ENCODE data around the gene POFUT2. TPM values are rescaled to one million over a fixed set of nuclear protein-coding genes. Genes with fewer than 3 reads are reported as not detected.

The POFUT2 gene
- total and polyA plus RNA-seq, 10 donors = 10.5 to 37.0 (median 26.7) TPM

DNA sequence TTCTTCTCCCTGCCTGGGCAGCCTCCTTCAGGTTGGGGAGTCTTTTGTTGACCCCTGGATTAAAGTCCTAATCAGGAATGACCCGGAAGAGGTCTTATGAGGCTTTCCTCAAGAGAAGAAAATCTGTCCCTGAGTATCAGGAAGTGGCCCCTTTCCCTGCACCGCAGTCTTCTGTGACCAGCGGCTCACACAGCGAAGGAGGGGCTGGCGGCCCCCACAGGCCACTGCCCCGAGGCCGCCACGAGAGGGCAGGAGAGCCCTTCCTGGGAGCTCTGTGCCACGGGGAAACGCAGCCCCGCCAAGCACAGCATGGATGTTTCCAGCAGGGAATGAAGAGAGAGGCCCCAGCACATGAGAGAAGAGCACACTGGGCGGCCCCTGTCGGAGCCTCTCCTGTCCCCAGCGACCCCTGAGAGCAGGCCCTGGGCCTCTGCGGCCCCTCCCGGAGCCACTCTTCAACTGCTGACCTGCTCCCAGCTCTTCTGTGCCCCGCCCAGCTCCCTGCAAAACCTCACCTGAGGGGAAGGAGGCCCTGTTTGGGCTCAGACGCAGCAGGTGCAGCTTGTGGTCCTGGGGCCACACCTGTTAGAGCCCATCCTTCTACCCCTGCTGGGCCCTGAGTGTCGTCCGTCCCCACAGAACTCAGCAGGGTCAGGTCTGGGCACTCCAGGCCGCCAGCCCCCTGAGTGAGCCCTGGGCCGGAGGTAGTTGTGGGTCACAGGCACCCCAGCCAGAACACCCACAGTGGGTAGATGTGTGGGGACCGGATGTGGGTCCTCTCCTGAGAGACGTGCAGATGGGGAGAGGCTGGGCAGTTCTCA lies 4.9 kb upstream of the POFUT2 start:
- Histone ChIP-seq H3K27ac (peak overlapping the region; percentile 73 to 93 (median 85)), H3K4me1 (peaks cover 36 to 66% (median 56%) of the 10 kb centered on the region in 6 donors)
- WGBS, 5 donors = 15 to 29% (median 19%) methylated on average over 7 to 24 of the region's 24 CpGs

DNA sequence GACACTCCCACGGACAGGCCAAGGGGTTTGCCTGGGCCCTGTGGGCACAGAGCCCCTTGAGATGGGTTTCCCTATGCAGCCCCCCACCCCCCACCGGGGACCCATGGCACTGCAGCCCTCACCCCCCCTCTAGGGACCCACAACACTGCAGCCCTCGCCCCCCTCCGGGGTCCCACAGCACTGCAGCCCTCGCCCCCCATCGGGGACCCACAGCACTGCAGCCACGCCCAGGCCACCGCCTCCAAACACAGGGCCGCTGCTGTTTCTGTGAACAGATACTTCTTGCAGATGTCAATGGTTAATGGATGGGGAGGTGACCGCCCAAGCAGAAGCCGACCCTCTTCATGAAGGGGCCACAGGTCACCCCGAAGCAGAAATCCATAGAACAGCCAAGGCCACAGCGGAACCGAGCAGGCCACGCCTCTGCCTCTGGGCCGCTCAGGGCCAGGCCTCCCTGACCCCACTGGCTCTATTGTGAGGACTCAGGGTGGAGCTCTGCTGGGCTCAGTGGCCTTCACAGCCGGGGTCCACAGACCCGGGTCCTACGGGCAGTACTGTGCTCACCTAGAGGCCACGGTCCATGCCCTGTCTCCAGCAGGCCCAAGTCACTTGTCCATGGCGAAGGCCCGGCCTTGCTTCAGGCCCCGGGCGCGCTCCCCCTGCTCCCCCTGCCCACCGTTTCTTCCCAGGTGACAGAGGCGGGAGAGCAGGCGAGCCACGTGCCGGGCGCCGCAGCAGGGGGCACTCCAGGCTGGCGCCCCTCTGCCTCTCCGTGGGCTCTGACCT lies 4.1 kb upstream of the POFUT2 start:
- peak; percentile 85 for DNase-seq
- H3K9me3 ChIP-seq = no peaks in the 10 kb centered on the region
- intact Hi-C loops (cut with DNase I; ENCODE audit: low total_unique reads) = loop anchor here (2.0 kb wide), 1 partner anchor 147 kb away; no protein-coding TSS in a partner anchor
- TF ChIP-seq, protein P1, sequence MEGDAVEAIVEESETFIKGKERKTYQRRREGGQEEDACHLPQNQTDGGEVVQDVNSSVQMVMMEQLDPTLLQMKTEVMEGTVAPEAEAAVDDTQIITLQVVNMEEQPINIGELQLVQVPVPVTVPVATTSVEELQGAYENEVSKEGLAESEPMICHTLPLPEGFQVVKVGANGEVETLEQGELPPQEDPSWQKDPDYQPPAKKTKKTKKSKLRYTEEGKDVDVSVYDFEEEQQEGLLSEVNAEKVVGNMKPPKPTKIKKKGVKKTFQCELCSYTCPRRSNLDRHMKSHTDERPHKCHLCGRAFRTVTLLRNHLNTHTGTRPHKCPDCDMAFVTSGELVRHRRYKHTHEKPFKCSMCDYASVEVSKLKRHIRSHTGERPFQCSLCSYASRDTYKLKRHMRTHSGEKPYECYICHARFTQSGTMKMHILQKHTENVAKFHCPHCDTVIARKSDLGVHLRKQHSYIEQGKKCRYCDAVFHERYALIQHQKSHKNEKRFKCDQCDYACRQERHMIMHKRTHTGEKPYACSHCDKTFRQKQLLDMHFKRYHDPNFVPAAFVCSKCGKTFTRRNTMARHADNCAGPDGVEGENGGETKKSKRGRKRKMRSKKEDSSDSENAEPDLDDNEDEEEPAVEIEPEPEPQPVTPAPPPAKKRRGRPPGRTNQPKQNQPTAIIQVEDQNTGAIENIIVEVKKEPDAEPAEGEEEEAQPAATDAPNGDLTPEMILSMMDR (IDR thresholded peaks at IDR 0.05 in 8 of 11, conservative IDR thresholded peaks at IDR 0.05 in 3 of 11) = peak in 1 of 11 experiments; percentile 9
- TF ChIP-seq POLR2AphosphoS5 (IDR thresholded peaks at IDR 0.05) (peak in 2 of 3 donors; percentile 47 to 53), POLR2A (IDR thresholded peaks at IDR 0.05) (no peak)
- no peaks in the 10 kb centered on the region for H3K36me3 ChIP-seq
- peak overlapping the region; percentile 73 to 93 (median 84) for H3K27ac ChIP-seq
- H3K4me3 ChIP-seq = no peak overlapping the region
- no peaks in the 10 kb centered on the region for H3K27me3 ChIP-seq (replicated peaks in 1 of 7)
- peaks cover 36 to 74% (median 58%) of the 10 kb centered on the region in 6 donors for H3K4me1 ChIP-seq
- 61 to 73% (median 69%) methylated on average over 22 to 34 of the region's 34 CpGs for WGBS, 5 donors

More for the DNA sequence above, 4.9 kb upstream of the POFUT2 start:
- Histone ChIP-seq H3K4me3 (peak overlapping the region in 1 of 8 donors; percentile 32), H3K9me3 (no peaks in the 10 kb centered on the region), H3K36me3 (no peaks in the 10 kb centered on the region), H3K27me3 (replicated peaks in 1 of 7) (no peaks in the 10 kb centered on the region)
- TF ChIP-seq, protein P1 (IDR thresholded peaks at IDR 0.05 in 8 of 11, conservative IDR thresholded peaks at IDR 0.05 in 3 of 11) = peak; percentile 95 to 99 (median 97)
- peak; percentile 66 to 82 (median 78) for TF ChIP-seq POLR2AphosphoS5 (IDR thresholded peaks at IDR 0.05)
- TF ChIP-seq POLR2A (IDR thresholded peaks at IDR 0.05) = no peak
- intact Hi-C loops (cut with DNase I; ENCODE audit: low total_unique reads) = loop anchor here (2.0 kb wide), 1 partner anchor 146 kb away; no protein-coding TSS in a partner anchor
- peak; percentile 94 for DNase-seq

- 71 to 79% (median 74%) methylated on average over 12 to 14 of the region's 14 CpGs for WGBS, 5 donors
- intact Hi-C loops (cut with DNase I; ENCODE audit: low total_unique reads) = no loop called here
- no peak for DNase-seq
Observed at GRCh38 chr21:45290948-45291612, 3.4 kb upstream of the POFUT2 start.

More at GRCh38 chr21:45290948-45291612, 3.4 kb upstream of the POFUT2 start:
- TF ChIP-seq POLR2A (IDR thresholded peaks at IDR 0.05) = no peak
- TF ChIP-seq, protein P1 (IDR thresholded peaks at IDR 0.05 in 8 of 11, conservative IDR thresholded peaks at IDR 0.05 in 3 of 11) = no peak
- TF ChIP-seq POLR2AphosphoS5 (IDR thresholded peaks at IDR 0.05) = peak in 2 of 3 donors; percentile 37
- Histone ChIP-seq H3K4me1 (peaks cover 42 to 81% (median 64%) of the 10 kb centered on the region in 6 donors), H3K27ac (peak overlapping the region in 7 of 8 donors; percentile 20 to 93 (median 88)), H3K9me3 (no peaks in the 10 kb centered on the region), H3K27me3 (replicated peaks in 1 of 7) (no peaks in the 10 kb centered on the region), H3K36me3 (peaks cover 0 to under 1% (median 0%) of the 10 kb centered on the region in 6 donors), H3K4me3 (no peak overlapping the region)
